Bronchial epithelial cell (primary cell): ENCODE measurements around the gene GEMIN2. TPM values are rescaled to one million over a fixed set of nuclear protein-coding genes. Genes with fewer than 3 reads are reported as not detected.
"Not testable (repeated sequence)": the region's sequence is repeated elsewhere in the genome, so short reads cannot be mapped to it uniquely, and the experiment has no call there.

Experiments
- DNase-seq: peaks from one replicate; pipeline ENCODE4 v3.0.0-alpha.2; 2010; ENCODE audit warnings: low read depth
- FAIRE-seq: peaks from 2 replicates; lab custom pipeline; 2011; peaks lifted over from hg19 to GRCh38; lab: Jason Lieb, UNC
- H3K27me3 ChIP-seq: 2 replicates; pipeline ENCODE4 v1.5.1; 2011; ENCODE audit warnings: low read length; ENCODE audit not compliant: control insufficient read depth, insufficient read depth
- H3K36me3 ChIP-seq: 2 replicates; pipeline ENCODE4 v1.5.1; 2011; ENCODE audit warnings: low read length; ENCODE audit not compliant: control insufficient read depth, insufficient read depth
- H3K4me3 ChIP-seq: 2 replicates; pipeline ENCODE4 v1.5.1; 2011; ENCODE audit warnings: mild to moderate bottlenecking, low read depth, low read length, control low read depth
- total RNA-seq: library from RNA; depleted of rRNA; stranded (reverse); fragments of >200 nt; gene quantifications from 2 replicates; pipeline ENCODE4 v1.2.1, GENCODE V29; 2014
- TF ChIP-seq, protein P1 (sequence below): IDR thresholded peaks from 2 replicates; pipeline ENCODE4 v1.5.1; 2011; ENCODE audit warnings: mild to moderate bottlenecking, moderate library complexity, low read length, control low read depth, inconsistent platforms; ENCODE audit not compliant: insufficient read depth, severe bottlenecking

Gene GEMIN2
- total RNA-seq, 1 donor from 2014 or later = 31.9 TPM

DNA sequence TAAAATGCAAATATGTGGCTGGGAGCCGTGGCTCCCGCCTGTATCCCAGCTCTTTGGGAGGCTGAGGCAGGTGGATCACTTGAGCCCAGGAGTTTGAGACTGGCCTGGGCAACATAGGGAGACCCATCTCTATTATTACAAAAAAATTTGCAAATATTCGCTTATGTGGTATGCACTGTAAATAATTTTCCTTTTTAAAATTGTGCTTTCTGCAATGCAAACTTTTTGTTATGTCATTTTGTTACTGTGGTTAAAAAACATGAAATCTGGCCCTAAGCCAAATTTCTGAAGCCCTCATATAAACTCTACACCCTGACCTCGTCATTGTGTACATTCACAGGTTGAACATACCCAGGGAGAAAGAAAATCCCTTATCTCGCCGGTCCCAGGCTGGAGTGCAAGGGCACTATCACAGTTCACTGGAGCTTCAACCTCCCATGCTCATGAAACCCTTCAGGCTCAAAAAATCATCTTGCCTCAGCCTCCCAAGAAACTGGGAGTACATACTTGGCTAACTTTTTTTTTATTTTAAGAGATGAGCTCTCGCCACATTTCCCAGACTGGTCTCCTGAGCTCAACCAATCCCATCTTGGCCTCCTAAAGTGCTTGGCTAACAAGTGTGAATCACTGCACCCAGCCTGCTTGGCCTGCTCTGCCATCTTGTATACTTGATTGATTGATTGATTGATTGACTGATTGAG, 31.3 kb downstream of the GEMIN2 start:
- TF ChIP-seq, protein P1, sequence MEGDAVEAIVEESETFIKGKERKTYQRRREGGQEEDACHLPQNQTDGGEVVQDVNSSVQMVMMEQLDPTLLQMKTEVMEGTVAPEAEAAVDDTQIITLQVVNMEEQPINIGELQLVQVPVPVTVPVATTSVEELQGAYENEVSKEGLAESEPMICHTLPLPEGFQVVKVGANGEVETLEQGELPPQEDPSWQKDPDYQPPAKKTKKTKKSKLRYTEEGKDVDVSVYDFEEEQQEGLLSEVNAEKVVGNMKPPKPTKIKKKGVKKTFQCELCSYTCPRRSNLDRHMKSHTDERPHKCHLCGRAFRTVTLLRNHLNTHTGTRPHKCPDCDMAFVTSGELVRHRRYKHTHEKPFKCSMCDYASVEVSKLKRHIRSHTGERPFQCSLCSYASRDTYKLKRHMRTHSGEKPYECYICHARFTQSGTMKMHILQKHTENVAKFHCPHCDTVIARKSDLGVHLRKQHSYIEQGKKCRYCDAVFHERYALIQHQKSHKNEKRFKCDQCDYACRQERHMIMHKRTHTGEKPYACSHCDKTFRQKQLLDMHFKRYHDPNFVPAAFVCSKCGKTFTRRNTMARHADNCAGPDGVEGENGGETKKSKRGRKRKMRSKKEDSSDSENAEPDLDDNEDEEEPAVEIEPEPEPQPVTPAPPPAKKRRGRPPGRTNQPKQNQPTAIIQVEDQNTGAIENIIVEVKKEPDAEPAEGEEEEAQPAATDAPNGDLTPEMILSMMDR = no peak
- Histone ChIP-seq H3K27me3 (no peaks in the 10 kb centered on the region), H3K36me3 (no peaks in the 10 kb centered on the region), H3K4me3 (no peak overlapping the region)
- DNase-seq = no peak
- FAIRE-seq = no peak

DNA sequence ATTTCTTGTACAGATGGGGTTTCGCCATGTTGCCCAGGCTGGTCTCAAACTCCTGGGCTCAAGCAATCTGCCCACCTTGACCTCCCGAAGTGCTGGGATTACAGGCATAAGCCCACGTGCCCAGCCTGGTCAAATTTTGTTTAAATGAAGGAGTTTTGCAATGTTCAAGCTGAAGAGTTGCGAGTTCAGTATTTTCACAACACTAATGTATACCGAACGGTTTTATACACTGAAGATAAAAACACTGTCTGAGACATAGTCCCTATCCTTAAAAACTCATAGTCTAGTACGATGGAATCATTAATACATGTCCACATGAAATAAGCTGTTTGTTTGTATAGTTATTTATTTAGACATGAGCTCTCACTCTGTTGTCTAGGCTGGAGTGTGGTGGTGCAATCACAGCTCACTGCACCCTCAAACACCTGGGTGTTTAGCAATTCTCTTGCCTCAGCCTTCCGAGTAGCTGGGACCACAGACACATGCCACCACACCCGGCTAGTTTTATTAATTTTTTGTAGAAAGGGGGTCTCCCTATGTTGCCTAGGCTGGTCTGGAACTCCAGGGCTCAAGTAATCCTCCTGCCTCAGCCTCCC, 40.6 kb downstream of the GEMIN2 start:
- FAIRE-seq (no peak), DNase-seq (no peak)
- H3K27me3 ChIP-seq = no peaks in the 10 kb centered on the region
- H3K36me3 ChIP-seq = peaks cover 8% of the 10 kb centered on the region
- TF ChIP-seq, protein P1 = no peak
- no peak overlapping the region for H3K4me3 ChIP-seq

DNA sequence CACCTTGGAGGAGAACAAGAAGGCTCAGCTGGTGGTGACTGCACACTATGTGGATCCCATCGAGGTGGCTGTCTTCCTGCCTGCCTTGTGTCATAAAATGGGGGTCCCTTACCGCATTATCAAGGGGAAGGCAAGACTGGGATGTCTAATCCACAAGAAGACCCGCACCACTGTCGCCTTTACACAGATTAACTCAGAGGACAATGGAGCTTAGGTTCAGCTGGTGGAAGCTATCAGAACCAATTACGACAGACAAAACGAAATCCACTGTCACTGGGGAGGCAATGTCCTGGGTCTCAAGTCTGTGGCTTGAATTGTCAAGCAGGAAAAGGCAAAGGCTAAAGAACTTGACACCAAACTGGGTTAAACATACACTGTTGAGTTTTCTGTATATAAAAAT, 43.4 kb downstream of the GEMIN2 start:
- Histone ChIP-seq H3K4me3 (no peak overlapping the region), H3K36me3 (peaks cover 8% of the 10 kb centered on the region), H3K27me3 (no peaks in the 10 kb centered on the region)
- TF ChIP-seq, protein P1 = no peak
- FAIRE-seq = no peak
- no peak for DNase-seq

DNA sequence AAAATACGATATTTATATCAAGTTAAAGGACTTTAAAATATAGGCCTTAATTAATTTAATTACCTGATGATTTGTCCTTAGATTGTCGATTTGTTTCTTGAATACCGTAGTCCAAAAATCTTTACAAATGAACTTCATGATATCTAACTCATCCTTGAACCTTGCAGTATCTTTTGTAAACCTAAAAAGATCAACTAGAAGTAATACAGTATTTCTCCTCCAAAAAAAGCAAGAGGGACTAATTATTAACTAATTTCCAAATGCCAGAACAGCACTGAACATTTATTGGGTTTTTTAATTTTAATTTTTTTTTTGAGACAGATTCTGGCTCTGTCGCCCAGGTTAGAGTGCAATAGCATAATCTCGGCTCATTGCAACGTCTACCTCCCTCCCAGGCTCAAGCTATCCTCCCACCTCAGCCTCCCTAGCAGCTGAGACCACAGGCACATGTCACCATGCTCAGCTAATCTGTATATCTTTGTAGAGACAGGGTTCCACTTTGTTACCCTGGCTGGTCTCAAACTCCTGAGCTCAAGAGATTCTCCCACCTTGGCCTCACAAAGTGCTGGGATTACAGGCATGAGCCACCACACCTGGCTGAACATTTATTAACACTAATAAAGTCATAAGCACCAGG, 44.2 kb downstream of the GEMIN2 start:
- Histone ChIP-seq H3K36me3 (peaks cover 10% of the 10 kb centered on the region), H3K27me3 (no peaks in the 10 kb centered on the region), H3K4me3 (no peak overlapping the region)
- no peak for DNase-seq
- TF ChIP-seq, protein P1 = no peak
- no peak for FAIRE-seq

DNA sequence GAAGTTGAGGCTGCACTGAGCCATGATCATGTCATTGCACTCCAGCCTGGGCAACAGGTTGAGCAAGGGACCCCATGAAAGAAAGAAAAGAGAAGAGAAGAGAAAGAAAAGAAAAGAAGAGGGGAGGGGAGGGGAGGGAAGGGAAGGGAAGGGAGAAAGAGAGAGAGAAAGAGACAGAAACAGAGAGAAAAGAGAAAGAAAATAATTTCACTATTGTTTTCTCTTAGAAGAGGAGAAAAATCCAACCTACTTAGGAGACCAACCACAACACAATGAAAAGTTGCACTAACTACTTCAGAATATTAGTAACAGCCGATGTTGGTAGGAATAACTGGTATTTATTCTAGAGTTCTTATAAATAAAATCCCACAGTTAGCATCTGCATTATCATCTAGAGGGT, 46.4 kb downstream of the GEMIN2 start:
- Histone ChIP-seq H3K4me3 (no peak overlapping the region), H3K36me3 (peaks cover 10% of the 10 kb centered on the region), H3K27me3 (no peaks in the 10 kb centered on the region)
- TF ChIP-seq, protein P1 = no peak
- DNase-seq = no peak
- no peak for FAIRE-seq

DNA sequence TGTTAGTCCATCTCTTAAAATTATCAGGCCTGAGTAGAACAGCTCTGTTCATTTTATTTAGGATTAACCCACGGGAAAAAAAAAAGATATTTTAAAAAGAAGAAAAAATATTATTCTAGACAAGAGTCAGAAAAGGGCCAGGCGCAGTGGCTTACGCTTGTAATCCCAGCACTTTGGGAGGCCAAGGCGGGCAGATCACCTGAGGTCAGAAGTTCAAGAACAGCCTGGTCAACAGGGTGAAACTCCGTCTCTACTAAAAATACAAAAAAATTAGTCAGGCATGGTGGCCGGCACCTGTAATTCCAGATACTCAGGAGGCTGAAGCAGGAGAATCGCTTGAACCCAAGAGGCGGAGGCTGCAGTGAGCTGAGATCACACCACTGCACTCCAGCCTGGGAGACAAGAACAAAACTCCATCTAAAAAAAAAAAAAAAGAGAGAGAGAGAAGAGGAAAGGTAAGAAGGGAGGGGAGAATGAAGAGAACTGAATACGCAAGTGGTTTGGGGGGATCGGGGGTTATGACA, 53.7 kb downstream of the GEMIN2 start:
- not testable (repeated sequence) for H3K27me3 ChIP-seq, FAIRE-seq, H3K36me3 ChIP-seq, DNase-seq, H3K4me3 ChIP-seq
